Gastrocnemius medialis (tissue), 4 donors: ENCODE measurements around the gene RPS8.

Experiments
- CTCF ChIP-seq, 5 experiments: fragments of 450-650 bp in 3 of 5; fragments of 200-600 bp in 2 of 5; sonication (generic) in 2 of 5; IDR thresholded peaks in 4 of 5; conservative IDR thresholded peaks in 1 of 5; 1 replicate in 4 of 5; 2 replicates in 1 of 5; pipeline ENCODE4 v1.5.1; 2016 to 2019; ENCODE audit warnings: antibody characterized with exemption in 5 of 5, mild to moderate bottlenecking in 3 of 5, moderate library complexity in 3 of 5
- POLR2A ChIP-seq, 2 donors: fragments of 450-650 bp; IDR thresholded peaks; one replicate each; pipeline ENCODE4 v1.6.1; 2017; ENCODE audit warnings: antibody characterized with exemption in 2 of 2, mild to moderate bottlenecking in 2 of 2, moderate library complexity in 2 of 2

- TF ChIP-seq POLR2A (IDR thresholded peaks at IDR 0.05) (no peak), CTCF (IDR thresholded peaks at IDR 0.05 in 4 of 5, conservative IDR thresholded peaks at IDR 0.05 in 1 of 5) (no peak)
These were observed 45.2 kb downstream of the RPS8 start for GRCh38 chr1:44820328-44821239.
